Stimulated activated CD4-positive, alpha-beta T cell treated with anti-CD3 and anti-CD28 coated beads, Interleukin-15, amount 100 ng/mL, for 24 hours (primary cell): ENCODE data around the gene DOK3.
A peak's percentile ranks its signal among the peaks of the same experiment; 100 is the strongest.
"Not testable (repeated sequence)": the region's sequence is repeated elsewhere in the genome, so short reads cannot be mapped to it uniquely, and the experiment has no call there.

Source experiments
- DNase-seq: peaks from one replicate; pipeline ENCODE4 v3.0.0-alpha.2; 2020

Gene DOK3

GRCh38 chr5:177496070-177496726 lies 13.4 kb downstream of the DOK3 start:
- no peak for DNase-seq

GRCh38 chr5:177495243-177496060 lies 14.2 kb downstream of the DOK3 start:
- DNase-seq: no peak

GRCh38 chr5:177494346-177495195 lies 15.1 kb downstream of the DOK3 start:
- peak; percentile 51 for DNase-seq

- no peak for DNase-seq
Measured at GRCh38 chr5:177493795-177494345, 15.8 kb downstream of the DOK3 start.

GRCh38 chr5:177492841-177493240 lies 16.8 kb downstream of the DOK3 start:
- DNase-seq: no peak

- no peak for DNase-seq
Measured at GRCh38 chr5:177491983-177492746, 17.5 kb downstream of the DOK3 start.

GRCh38 chr5:177491429-177491945 lies 18.1 kb downstream of the DOK3 start:
- DNase-seq: peak; percentile 54

GRCh38 chr5:177490992-177491391 lies 18.6 kb downstream of the DOK3 start:
- no peak for DNase-seq

GRCh38 chr5:177490311-177490991 lies 19.2 kb downstream of the DOK3 start:
- DNase-seq: no peak

GRCh38 chr5:177489119-177489716 lies 20.4 kb downstream of the DOK3 start:
- DNase-seq: no peak

- DNase-seq: no peak
Measured at GRCh38 chr5:177487975-177488374, 21.7 kb downstream of the DOK3 start.

- no peak for DNase-seq
Measured at GRCh38 chr5:177487144-177487543, 22.5 kb downstream of the DOK3 start.

- no peak for DNase-seq
Measured at GRCh38 chr5:177486256-177486655, 23.4 kb downstream of the DOK3 start.

GRCh38 chr5:177485753-177486152 lies 23.9 kb downstream of the DOK3 start:
- DNase-seq: not testable (repeated sequence)

- DNase-seq: no peak
Measured at GRCh38 chr5:177484902-177485549, 24.6 kb downstream of the DOK3 start.

GRCh38 chr5:177483994-177484901 lies 25.4 kb downstream of the DOK3 start:
- DNase-seq: no peak

GRCh38 chr5:177483042-177483441 lies 26.6 kb downstream of the DOK3 start:
- no peak for DNase-seq

GRCh38 chr5:177482359-177482795 lies 27.2 kb downstream of the DOK3 start:
- no peak for DNase-seq

- no peak for DNase-seq
Measured at GRCh38 chr5:177479774-177480173, 29.9 kb downstream of the DOK3 start.
